ENCODE results near the gene RBM48.

DNA sequence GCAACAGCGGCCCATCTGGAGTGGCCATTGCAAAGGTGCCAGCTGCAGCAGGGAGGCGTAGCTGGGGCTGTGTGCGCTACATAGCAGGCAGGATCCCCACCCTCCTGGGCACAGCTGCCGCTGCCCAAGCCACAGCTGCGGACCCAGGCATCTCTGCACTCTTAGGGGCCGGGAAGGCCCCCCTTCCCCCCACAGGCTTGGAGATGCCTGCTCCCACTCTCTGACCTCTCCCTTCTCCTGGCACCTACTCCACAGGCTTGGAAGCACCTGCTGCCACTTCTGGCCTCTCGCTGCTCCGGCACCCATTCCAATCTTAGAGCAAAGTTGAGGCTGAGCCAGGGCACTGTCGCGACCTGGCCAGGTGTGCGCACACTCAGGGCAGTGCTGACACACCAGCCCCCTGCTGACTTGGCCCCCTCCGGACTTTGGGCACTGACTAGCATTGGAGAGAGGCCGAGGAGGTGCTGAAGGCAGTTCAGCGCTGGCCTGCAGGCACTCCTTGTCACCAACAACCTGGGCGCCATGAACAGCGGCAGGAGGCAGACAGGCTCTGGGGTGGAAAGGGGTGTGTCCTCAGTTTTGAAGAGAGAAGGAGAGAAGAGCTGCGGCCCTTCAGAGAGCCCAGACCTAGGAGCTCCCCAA, 18.4 kb downstream of the RBM48 start:
- TF ChIP-seq, protein P1, sequence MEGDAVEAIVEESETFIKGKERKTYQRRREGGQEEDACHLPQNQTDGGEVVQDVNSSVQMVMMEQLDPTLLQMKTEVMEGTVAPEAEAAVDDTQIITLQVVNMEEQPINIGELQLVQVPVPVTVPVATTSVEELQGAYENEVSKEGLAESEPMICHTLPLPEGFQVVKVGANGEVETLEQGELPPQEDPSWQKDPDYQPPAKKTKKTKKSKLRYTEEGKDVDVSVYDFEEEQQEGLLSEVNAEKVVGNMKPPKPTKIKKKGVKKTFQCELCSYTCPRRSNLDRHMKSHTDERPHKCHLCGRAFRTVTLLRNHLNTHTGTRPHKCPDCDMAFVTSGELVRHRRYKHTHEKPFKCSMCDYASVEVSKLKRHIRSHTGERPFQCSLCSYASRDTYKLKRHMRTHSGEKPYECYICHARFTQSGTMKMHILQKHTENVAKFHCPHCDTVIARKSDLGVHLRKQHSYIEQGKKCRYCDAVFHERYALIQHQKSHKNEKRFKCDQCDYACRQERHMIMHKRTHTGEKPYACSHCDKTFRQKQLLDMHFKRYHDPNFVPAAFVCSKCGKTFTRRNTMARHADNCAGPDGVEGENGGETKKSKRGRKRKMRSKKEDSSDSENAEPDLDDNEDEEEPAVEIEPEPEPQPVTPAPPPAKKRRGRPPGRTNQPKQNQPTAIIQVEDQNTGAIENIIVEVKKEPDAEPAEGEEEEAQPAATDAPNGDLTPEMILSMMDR (IDR thresholded peaks at IDR 0.05; ENCODE audit: control extremely low read depth in 1 of 3, insufficient read depth in 1 of 3, low read depth in 1 of 3, low read length in 3 of 3) = no peak
- TF ChIP-seq EP300 (IDR thresholded peaks at IDR 0.05; ENCODE audit: borderline replicate concordance in 1 of 2, low read depth in 2 of 2, low read length in 2 of 2) (no peak), HDAC6 (IDR thresholded peaks at IDR 0.05; ENCODE audit: low read depth, low read length) (no peak), GTF2F1 (IDR thresholded peaks at IDR 0.05; ENCODE audit: borderline replicate concordance, low read depth, low read length) (no peak), RAD21 (IDR thresholded peaks at IDR 0.05 in 1 of 2, conservative IDR thresholded peaks at IDR 0.05 in 1 of 2; ENCODE audit: low read depth in 2 of 2, low read length in 2 of 2) (no peak), POLR2AphosphoS5 (IDR thresholded peaks at IDR 0.05; ENCODE audit: low read depth, low read length) (no peak), CTBP2 (IDR thresholded peaks at IDR 0.05; ENCODE audit: borderline replicate concordance, insufficient read depth, insufficient read length, low read length) (no peak), POLR2A (IDR thresholded peaks at IDR 0.05; ENCODE audit: control extremely low read depth in 1 of 2, low read depth in 2 of 2, low read length in 2 of 2) (no peak), KDM1A (IDR thresholded peaks at IDR 0.05; ENCODE audit: borderline replicate concordance, low read length) (no peak)

All from H1 (cell line).